Spleen (tissue), 7 donors: ENCODE data around the gene TSHZ2.

Source experiments
- CTCF ChIP-seq, 11 experiments: fragments of 200-600 bp in 7 of 11; fragments of 450-650 bp in 4 of 11; sonication (generic) in 4 of 11; IDR thresholded peaks in 8 of 11; conservative IDR thresholded peaks in 3 of 11; 1 replicate in 7 of 11; 2 replicates in 4 of 11; pipeline versions ENCODE4 v1.4.0 to v1.8.0; 2016 to 2021; ENCODE audit warnings: antibody characterized with exemption in 11 of 11, inconsistent platforms in 4 of 11, mild to moderate bottlenecking in 1 of 11
- POLR2AphosphoS5 ChIP-seq, 3 donors: sonication (generic); formaldehyde crosslinking; IDR thresholded peaks; one replicate each; pipeline ENCODE4 v1.5.1; 2017; ENCODE audit warnings: antibody characterized with exemption in 3 of 3
- donor health status: DM: no; HTN: no; CAD: no; lungs with moderate emphysema.
- donor health status: DM: no; HTN: no; CAD: no.
- donor health status: DM: no; HTN: no; CAD: no.

DNA sequence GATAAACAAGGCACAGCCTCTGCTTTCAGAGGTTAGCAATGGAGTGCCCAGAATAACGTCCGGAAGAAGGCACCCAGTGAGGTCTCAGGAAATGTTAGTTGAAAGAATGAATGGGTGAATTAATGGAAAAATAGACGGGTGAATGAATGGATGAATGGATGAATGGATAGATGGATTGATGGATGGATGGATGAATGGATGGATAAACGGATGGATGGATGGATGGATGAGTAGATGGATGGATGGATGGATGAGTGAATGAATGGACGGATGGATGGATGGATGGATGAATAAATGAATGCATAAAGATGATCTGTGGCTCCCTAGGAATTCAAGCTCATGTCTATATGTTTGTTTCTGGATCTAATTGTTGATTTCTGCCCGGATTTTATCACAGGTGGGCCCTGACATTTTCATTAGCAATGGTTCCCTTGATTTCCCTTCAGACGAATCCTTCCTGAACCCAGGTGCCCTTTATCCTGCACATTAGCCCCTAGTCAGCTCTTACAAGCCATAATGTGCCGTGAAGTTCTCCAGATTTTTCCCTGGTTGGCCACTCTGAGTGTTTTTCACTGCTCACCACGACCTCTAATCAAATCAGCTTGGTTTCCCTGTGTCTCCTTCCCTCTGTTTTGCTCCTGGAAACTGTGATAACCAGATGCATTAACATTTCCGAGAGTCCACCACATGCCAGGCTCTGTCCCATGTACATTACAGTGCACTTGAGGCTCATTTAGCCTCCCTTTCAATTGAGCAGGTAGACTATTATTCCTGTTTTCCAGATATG lies 22.2 kb downstream of the TSHZ2 start:
- TF ChIP-seq POLR2AphosphoS5 (IDR thresholded peaks at IDR 0.05) (no peak), CTCF (IDR thresholded peaks at IDR 0.05 in 8 of 11, conservative IDR thresholded peaks at IDR 0.05 in 3 of 11) (no peak)
